Measurements from ENCODE around the gene LRIG1.

The LRIG1 gene

DNA sequence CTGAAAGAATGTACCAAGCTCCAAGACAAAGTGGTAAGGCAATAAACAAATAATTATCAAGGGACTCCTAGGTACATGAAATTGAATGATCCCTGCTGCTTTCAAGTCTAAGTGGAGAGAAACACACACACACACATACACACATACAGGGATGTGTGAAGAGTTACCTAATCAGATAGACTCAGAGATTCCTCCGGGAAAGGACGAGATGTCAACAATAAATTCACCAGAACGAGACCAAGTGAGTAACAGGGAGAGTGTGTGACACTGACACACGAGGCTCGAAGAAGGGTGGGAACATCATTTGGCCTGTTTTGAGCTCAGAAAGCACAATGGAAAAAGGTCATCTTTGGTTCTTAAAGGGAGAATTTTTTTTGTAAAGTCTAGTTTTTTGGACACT is 13.4 kb downstream of the LRIG1 start:
- H3K27me3 Mint-ChIP-seq (ENCODE audit: low read depth): no peaks in the 10 kb centered on the region
- H3K4me1 Mint-ChIP-seq (ENCODE audit: low read depth): peaks cover 83% of the 10 kb centered on the region
- no peaks in the 10 kb centered on the region for H3K9me3 Mint-ChIP-seq
- no peak overlapping the region for H3K4me3 Mint-ChIP-seq
- no peak overlapping the region for H3K27ac Mint-ChIP-seq
- H3K36me3 Mint-ChIP-seq (ENCODE audit: low read depth): peaks cover 32% of the 10 kb centered on the region

DNA sequence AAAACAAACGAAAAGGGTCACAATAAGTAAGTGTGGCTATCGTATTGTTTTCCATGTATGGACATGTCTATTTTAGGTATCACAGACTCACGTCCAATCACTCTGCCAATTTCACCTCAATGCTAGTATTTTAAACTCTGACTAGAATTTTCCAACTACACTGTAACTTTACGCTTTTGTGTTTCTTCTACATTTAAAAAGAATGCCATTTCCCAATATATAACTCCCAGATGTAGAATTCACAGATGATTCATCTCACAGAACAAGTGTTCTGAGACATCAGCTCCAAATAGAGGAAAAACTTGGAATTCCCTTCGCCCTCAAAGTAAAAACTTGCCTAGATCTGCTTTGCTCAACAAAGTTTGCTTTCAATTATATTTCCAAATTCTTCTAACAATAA is 14.2 kb downstream of the LRIG1 start:
- Mint-ChIP-seq H3K4me3 (no peak overlapping the region), H3K27ac (peak overlapping the region; percentile 13), H3K36me3 (ENCODE audit: low read depth) (peaks cover 30% of the 10 kb centered on the region), H3K9me3 (no peaks in the 10 kb centered on the region), H3K4me1 (ENCODE audit: low read depth) (peaks cover 81% of the 10 kb centered on the region), H3K27me3 (ENCODE audit: low read depth) (no peaks in the 10 kb centered on the region)

DNA sequence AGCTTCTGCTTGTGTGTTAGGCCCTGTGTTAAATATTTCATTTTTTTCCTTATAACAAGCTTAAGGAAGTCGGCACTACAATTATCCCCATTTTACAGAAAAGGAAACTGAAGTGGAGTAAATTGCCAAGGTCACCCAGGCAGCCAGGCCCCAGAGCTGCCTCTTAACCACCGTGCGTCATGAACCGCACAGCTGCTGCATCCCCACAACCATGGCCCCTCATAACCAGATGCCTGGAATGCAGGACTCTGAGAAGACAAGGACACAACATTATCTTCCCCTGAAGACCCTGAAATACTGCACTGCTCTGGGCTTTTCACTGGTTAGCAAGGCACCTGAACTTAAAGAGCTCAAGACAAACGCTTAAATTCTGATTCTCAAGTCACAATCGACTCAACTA is 14.6 kb downstream of the LRIG1 start:
- Mint-ChIP-seq H3K36me3 (ENCODE audit: low read depth) (peaks cover 30% of the 10 kb centered on the region), H3K27me3 (ENCODE audit: low read depth) (no peaks in the 10 kb centered on the region), H3K9me3 (no peaks in the 10 kb centered on the region), H3K27ac (no peak overlapping the region), H3K4me3 (no peak overlapping the region), H3K4me1 (ENCODE audit: low read depth) (peaks cover 85% of the 10 kb centered on the region)

DNA sequence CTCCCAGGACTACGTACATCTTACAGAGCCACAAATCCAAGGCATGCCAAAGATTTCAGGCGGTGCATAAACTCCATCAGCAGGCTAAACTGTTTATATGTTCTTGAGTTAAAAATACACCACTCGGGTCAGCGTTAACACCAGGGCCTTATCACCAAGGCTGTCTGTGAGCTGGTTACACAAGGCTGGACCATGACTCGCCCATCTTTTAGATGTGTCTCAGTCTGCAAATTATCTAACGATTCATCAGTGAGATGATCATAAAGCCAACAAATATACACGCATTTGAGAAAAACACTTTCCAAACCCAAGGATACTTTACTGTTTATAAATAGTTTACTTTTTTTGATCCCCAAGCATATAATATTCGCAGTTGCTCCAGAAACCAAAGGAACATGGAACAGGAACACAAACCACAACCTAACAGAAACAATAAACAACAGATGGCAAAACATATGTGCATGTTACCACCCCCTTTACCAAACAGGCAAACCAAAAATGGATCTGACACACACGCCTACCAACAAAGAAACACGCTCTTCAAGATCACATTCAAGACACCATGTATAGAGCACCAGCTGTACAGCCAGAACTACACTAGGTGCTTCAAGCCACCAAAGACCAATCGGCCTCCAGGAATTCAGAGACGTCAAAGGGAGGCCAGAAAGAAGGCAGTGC is 15.4 kb downstream of the LRIG1 start:
- H3K9me3 Mint-ChIP-seq: no peaks in the 10 kb centered on the region
- H3K36me3 Mint-ChIP-seq (ENCODE audit: low read depth): peaks cover 29% of the 10 kb centered on the region
- no peak overlapping the region for H3K4me3 Mint-ChIP-seq
- no peak overlapping the region for H3K27ac Mint-ChIP-seq
- H3K27me3 Mint-ChIP-seq (ENCODE audit: low read depth): no peaks in the 10 kb centered on the region
- H3K4me1 Mint-ChIP-seq (ENCODE audit: low read depth): peaks cover 85% of the 10 kb centered on the region

DNA sequence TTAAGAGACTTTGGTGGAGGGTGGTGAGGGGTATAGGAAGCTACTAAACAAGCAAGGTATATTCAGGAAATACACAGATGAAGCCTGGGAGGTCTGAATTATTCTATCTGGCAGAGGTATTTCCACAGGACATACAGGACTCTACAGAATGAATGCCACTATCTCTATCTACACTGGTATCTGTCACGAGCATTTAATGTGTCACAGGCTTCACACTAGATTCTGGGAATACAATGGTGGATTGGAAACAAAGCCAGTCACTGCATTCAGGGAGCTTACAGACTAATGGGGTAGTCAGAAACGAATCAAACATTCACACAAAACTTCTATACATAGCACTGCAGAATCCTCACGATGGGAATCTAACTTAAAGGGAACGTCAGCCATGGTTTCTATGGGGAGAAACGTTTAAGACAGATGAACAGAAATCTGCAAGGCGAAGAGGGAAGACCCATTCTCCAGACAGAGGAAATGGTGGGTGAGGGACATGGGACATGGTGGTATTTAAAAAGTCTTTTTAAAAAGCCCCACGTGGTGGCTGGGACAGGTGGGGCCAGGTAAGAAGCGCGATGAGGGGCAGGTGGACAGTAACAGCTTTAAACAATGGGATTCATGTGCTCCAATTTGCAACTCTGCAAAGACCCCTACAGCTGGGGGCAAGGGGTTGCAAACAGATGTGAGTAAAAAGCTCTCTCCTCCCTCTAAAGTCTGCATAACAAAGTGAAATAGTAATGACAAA is 16.5 kb downstream of the LRIG1 start:
- Mint-ChIP-seq H3K4me1 (ENCODE audit: low read depth) (peaks cover 85% of the 10 kb centered on the region), H3K27me3 (ENCODE audit: low read depth) (no peaks in the 10 kb centered on the region), H3K36me3 (ENCODE audit: low read depth) (peaks cover 31% of the 10 kb centered on the region), H3K27ac (no peak overlapping the region), H3K9me3 (peaks cover 10% of the 10 kb centered on the region), H3K4me3 (peak overlapping the region; percentile 41)

DNA sequence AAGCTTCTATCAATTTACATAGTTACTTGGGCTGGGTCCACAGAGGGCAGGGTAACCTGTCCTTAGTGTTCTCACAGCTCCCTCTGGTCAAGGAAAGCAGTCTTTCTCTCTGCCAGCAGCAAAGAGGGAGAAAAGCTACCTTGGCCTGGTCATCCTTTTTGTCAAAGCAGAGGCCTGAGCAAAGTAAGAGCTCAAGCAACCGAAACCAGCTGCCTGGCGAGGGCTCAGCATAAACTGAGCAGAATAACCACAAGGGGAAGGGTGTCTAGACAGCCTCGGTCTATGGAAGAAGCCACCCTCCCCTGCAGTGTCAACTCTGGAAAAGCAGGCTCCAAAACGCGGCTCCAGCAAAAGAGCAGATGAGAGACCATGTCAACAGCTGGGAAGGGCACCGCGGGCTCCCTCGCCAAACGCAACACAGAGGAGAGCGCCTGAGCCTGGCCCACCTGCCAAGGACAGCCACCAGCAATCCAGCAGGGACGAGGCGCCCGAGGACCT is 17.4 kb downstream of the LRIG1 start:
- Mint-ChIP-seq H3K27me3 (ENCODE audit: low read depth) (no peaks in the 10 kb centered on the region), H3K4me1 (ENCODE audit: low read depth) (peaks cover 85% of the 10 kb centered on the region), H3K9me3 (peaks cover 10% of the 10 kb centered on the region), H3K4me3 (peak overlapping the region; percentile 59), H3K27ac (peak overlapping the region; percentile 27), H3K36me3 (ENCODE audit: low read depth) (peaks cover 33% of the 10 kb centered on the region)

DNA sequence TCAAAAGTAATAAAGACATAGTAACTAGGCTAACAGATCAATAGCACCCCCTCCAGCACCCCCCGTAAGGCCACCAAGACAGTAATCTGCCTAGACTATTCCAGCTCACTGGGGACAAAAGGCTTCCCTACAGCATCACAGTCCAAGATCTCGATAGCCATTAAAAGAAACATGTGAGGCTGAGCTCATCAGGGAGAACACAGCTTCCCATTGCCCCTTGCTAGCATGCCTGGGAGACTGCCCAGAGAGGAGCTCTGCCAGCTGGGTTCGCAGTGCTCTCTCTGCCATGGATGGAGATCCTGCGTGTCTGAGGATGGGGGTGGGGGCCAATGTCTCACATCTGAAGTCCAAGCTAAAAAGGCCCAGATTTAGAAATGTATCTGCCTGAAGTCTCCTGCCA is 17.8 kb downstream of the LRIG1 start:
- peaks cover 31% of the 10 kb centered on the region for H3K36me3 Mint-ChIP-seq (ENCODE audit: low read depth)
- peak overlapping the region; percentile 27 for H3K27ac Mint-ChIP-seq
- peak overlapping the region; percentile 59 for H3K4me3 Mint-ChIP-seq
- H3K27me3 Mint-ChIP-seq (ENCODE audit: low read depth): no peaks in the 10 kb centered on the region
- H3K9me3 Mint-ChIP-seq: peaks cover 10% of the 10 kb centered on the region
- peaks cover 82% of the 10 kb centered on the region for H3K4me1 Mint-ChIP-seq (ENCODE audit: low read depth)

DNA sequence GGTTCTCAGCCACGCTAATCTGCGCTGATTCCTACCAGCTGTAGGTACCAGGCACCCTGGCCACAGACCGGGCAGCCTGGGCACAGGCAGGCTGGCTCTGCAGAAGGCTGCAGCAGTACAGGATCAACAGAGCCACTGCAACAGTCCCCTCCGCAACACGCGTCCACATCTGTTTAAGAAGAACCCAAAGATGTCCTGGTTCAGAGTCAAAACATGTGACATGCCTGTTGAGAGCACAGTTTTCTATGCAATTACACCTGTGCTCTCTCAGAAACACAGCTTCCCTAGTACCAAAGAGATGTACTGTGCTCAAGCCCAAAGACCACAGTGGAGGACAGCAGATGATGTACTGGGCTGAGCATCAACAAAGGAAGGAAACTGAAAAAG is 18.8 kb downstream of the LRIG1 start:
- Mint-ChIP-seq H3K27ac (peak overlapping the region; percentile 90), H3K4me3 (peak overlapping the region; percentile 75), H3K36me3 (ENCODE audit: low read depth) (peaks cover 34% of the 10 kb centered on the region), H3K4me1 (ENCODE audit: low read depth) (peaks cover 75% of the 10 kb centered on the region), H3K27me3 (ENCODE audit: low read depth) (no peaks in the 10 kb centered on the region), H3K9me3 (peaks cover 10% of the 10 kb centered on the region)

DNA sequence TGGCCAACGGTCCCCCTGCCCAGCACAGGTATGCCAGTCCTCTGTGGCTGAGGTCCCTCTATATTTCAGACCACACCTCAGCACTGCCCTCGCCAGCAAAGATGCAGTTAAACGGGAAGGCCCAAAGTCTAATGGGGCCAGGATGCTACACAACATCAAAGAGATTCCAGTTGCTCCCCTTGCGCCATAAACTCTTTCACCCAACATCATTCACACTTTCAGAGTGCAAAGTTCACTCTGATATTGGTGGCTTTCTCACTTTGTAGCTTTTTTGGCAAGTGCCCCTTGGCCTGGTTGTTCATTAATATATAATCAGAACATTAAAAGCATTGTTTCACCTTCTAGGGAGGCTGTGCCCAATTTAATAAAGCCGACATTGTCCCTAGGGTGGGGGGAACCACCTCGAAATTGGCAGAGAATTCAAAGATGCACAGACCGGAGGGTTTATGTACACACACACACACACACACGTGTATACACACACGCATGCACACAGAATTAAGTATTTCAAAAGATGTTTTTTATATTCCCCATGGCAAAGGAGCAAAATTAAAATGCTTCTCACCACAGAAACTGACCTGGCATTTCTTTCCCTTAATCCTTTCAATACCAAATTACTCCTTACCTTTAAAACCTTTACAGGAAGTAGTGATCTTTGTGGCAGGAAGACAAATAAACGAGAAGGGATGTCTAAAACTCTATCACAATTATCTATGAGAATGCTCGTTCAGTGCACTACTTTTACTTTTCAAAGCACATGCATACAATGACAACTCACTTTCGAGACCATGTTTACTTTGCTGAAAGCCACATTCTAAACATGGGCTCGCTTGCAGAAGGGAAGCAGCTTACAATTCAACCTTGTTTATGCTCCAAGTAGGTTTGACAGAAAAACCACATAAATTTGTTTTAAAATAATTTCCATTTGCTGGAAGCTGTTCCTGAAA is 19.5 kb downstream of the LRIG1 start:
- H3K4me1 Mint-ChIP-seq (ENCODE audit: low read depth): peaks cover 69% of the 10 kb centered on the region
- H3K9me3 Mint-ChIP-seq: peaks cover 10% of the 10 kb centered on the region

DNA sequence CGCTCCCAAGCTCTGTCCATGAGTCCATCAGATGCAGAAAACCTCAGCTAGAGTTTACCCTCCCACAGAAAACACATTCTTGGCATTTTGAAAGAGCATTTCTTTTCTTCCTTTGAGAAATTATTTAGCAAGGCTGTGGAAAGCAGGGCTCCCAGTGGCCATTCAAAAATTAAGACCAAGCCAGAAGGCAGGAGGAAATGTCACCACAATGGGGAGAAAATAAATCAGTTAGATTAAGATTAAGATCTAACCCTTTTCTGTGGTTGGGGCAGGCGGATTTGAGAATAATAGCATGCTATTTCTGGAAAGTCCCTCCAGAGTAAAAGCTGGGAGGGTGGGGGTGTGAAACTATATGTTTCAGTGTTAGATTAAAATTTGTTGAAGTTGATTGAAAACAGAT is 20.2 kb downstream of the LRIG1 start:
- peak overlapping the region; percentile 90 for H3K27ac Mint-ChIP-seq
- peak overlapping the region; percentile 75 for H3K4me3 Mint-ChIP-seq
- peaks cover 10% of the 10 kb centered on the region for H3K9me3 Mint-ChIP-seq
- H3K27me3 Mint-ChIP-seq (ENCODE audit: low read depth): no peaks in the 10 kb centered on the region
- H3K4me1 Mint-ChIP-seq (ENCODE audit: low read depth): peaks cover 62% of the 10 kb centered on the region
- H3K36me3 Mint-ChIP-seq (ENCODE audit: low read depth): peaks cover 29% of the 10 kb centered on the region

More for the DNA sequence above, 19.5 kb downstream of the LRIG1 start:
- peaks cover 29% of the 10 kb centered on the region for H3K36me3 Mint-ChIP-seq (ENCODE audit: low read depth)
- peak overlapping the region; percentile 90 for H3K27ac Mint-ChIP-seq
- peak overlapping the region; percentile 75 for H3K4me3 Mint-ChIP-seq
- H3K27me3 Mint-ChIP-seq (ENCODE audit: low read depth): no peaks in the 10 kb centered on the region

DNA sequence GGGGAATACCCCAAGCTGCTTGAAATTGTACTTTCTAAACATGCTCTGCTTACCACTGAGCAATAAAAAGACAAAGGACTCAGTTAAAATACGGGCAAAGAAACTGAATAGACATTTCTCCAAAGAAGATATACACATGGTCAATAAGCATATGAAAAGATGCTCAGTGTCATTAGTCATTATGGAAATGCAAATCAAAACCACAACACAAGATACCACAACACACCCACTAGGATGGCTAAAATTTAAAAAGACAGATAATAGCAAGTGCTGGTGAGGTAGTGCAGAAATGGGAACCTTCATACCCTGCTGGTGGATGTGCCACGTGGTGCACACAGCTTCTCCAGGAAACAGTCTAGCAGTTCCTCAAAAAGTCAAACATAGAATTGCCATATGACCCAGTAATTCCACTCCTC is 21.3 kb downstream of the LRIG1 start:
- Mint-ChIP-seq H3K36me3 (ENCODE audit: low read depth) (peaks cover 22% of the 10 kb centered on the region), H3K4me3 (peak overlapping the region; percentile 47), H3K4me1 (ENCODE audit: low read depth) (peaks cover 55% of the 10 kb centered on the region), H3K9me3 (peaks cover 10% of the 10 kb centered on the region), H3K27me3 (ENCODE audit: low read depth) (no peaks in the 10 kb centered on the region), H3K27ac (peak overlapping the region; percentile 29)

DNA sequence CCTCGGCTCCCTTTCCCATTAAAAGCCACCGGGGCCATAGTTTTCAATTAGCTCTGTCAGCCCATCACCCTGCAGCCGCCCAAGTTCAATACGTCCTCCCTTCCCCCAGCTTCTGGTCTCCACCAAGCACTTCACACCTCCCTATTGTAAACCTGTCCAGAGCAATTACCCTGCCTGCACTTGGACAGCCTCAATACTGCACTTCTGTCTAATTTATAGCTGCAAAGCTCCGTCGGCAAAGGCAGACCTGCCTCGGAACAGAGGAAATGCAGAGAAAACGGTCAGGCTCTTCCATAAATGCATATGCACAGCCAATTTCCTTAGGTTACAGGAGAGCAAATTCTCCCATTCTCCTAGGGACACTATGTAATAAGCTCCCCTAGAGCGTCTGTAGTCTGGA is 21.9 kb downstream of the LRIG1 start:
- Mint-ChIP-seq H3K27ac (no peak overlapping the region), H3K27me3 (ENCODE audit: low read depth) (no peaks in the 10 kb centered on the region), H3K4me1 (ENCODE audit: low read depth) (peaks cover 50% of the 10 kb centered on the region), H3K9me3 (peaks cover 10% of the 10 kb centered on the region), H3K36me3 (ENCODE audit: low read depth) (peaks cover 18% of the 10 kb centered on the region), H3K4me3 (no peak overlapping the region)

DNA sequence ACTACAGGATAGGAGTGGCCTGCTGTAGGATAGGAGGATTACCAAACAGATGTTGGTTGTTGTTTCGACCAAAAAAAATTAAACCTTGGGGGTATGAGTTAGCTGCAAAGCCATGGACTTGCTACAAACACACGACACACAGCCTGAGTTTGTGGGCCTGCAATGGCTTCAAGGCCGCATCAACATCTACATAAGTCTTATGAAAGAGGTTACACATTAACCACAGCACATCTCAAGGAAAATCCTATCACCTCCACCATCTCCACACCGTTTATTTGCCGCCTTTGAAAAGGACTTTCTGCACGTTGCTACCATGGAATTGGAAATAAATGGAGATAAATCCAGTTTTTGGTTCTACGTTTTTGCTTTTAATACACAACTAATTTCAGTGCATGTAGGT is 23.0 kb downstream of the LRIG1 start:
- Mint-ChIP-seq H3K36me3 (ENCODE audit: low read depth) (peaks cover 18% of the 10 kb centered on the region), H3K4me3 (no peak overlapping the region), H3K9me3 (peaks cover 10% of the 10 kb centered on the region), H3K4me1 (ENCODE audit: low read depth) (peaks cover 39% of the 10 kb centered on the region), H3K27me3 (ENCODE audit: low read depth) (no peaks in the 10 kb centered on the region), H3K27ac (no peak overlapping the region)

DNA sequence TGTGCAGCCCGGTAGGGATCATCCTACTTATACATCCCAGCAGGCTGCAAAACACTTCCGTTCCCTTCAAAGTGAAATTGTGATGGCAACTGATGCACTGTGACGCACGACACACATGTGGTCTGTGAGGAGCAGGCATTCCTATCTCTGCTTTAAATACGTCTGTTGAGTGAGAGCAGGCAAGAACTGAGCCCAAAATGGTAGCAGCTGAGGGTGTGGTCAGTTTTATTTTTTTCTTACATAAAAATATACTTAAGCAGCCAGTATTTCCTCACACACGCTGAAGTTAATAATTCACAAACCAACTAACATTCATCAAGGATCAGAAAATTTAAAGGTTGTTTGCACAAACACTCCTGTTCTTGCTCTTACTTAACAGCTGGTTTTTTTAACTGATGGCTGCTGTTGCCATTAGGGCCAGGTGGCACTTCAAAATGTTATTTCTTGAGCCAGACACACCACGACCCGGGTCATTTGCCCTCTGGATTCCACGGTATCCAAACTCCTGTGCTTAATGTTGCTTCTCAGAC is 23.9 kb downstream of the LRIG1 start:
- H3K4me1 Mint-ChIP-seq (ENCODE audit: low read depth): peaks cover 35% of the 10 kb centered on the region
- peaks cover 10% of the 10 kb centered on the region for H3K9me3 Mint-ChIP-seq
- H3K4me3 Mint-ChIP-seq: no peak overlapping the region
- no peaks in the 10 kb centered on the region for H3K27me3 Mint-ChIP-seq (ENCODE audit: low read depth)
- peaks cover 18% of the 10 kb centered on the region for H3K36me3 Mint-ChIP-seq (ENCODE audit: low read depth)
- H3K27ac Mint-ChIP-seq: no peak overlapping the region
